ENCODE results near the gene KLHL13.
"Not testable (repeated sequence)": the region's sequence is repeated elsewhere in the genome, so short reads cannot be mapped to it uniquely, and the experiment has no call there.

Gene KLHL13

GRCh38 chrX:117990438-117990837, 126.2 kb downstream of the KLHL13 start:
- no peak for DNase-seq

DNA sequence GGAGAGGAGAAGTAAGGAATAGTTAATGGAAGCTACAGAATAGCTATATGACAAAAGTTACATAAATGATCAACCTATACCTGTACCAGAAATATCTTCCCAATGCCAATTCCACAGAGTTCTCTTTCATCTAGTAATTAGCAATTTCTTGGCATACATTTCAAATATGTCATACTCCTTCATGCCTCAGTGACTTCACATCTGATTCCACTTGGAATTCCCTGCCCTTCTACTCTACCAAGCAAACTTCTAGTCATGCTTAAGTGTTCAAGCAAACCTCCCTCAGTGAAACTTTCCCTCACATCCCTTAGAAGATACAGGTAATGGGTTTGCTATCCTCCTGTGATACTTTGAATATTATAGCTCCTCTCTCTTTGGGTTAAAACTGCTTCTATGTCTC, 127.1 kb downstream of the KLHL13 start:
- DNase-seq: no peak

DNA sequence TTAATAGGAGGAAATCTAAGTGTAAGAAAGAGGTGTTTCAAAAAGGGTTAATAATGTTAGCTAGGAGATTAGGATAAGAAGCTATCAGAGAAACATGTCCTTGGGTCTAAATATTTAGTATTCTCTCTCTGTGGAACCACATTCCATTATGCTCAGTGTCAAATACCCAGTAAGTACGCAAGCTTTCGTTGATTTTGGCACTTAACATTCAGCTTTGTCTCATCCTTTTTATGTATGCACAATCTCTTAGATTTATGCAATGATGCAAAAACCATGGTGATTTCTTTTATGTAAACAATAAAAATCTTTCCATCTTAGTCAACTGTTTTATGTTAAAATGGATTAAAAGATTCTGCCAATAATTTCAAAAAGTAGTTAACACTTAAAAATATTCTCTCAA, 129.2 kb downstream of the KLHL13 start:
- DNase-seq: no peak

- DNase-seq: no peak
Observed at GRCh38 chrX:117985241-117985640, 131.4 kb downstream of the KLHL13 start.

- DNase-seq: no peak
Observed at GRCh38 chrX:117982694-117983392, 133.8 kb downstream of the KLHL13 start.

- no peak for DNase-seq
Observed at GRCh38 chrX:117978402-117978801, 138.2 kb downstream of the KLHL13 start.

- no peak for DNase-seq
Observed at GRCh38 chrX:117977526-117977925, 139.1 kb downstream of the KLHL13 start.

- no peak for DNase-seq
Observed at GRCh38 chrX:117973110-117973807, 143.4 kb downstream of the KLHL13 start.

DNA sequence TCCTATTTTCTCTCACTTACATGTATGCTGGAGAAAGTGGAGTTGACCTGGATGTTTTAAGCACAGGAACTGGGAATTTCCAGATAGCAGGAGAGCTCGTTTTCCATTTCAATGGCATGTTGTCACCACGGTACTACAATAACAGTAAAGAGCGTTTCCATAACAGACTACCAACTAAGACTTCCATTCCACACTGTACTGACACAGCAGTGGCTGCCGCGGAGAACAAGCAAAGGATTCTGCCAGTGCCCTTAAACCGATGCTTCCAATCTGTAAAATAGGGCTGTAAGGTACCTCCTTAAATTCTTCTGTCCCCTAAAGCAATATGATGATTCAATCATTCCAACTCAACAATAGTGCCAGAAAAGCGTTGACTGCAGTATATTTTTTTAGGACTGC, 143.9 kb downstream of the KLHL13 start:
- DNase-seq: no peak

DNA sequence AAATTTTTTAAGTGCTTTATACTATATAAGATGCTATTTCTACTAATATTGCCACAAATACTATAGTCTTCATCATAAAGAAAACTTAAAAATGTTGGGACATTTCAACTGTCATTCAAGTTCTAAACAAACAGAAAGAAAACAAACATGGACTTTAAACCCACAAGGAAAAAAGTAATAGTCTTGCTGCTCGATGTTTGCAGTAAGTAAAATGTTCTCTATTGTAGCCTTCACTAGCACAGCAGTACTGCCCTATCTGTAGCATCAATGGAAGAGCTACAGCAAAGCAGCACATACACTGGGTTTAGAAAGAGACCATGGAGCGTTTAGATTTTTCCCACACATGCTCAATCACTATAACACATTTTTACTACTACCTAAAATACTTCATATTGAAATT, 146.8 kb downstream of the KLHL13 start:
- DNase-seq: no peak

- DNase-seq: no peak
Observed at GRCh38 chrX:117969328-117969727, 147.3 kb downstream of the KLHL13 start.

GRCh38 chrX:117959045-117959444, 157.6 kb downstream of the KLHL13 start:
- DNase-seq: no peak

- no peak for DNase-seq
Observed at GRCh38 chrX:117957128-117957527, 159.5 kb downstream of the KLHL13 start.

DNA sequence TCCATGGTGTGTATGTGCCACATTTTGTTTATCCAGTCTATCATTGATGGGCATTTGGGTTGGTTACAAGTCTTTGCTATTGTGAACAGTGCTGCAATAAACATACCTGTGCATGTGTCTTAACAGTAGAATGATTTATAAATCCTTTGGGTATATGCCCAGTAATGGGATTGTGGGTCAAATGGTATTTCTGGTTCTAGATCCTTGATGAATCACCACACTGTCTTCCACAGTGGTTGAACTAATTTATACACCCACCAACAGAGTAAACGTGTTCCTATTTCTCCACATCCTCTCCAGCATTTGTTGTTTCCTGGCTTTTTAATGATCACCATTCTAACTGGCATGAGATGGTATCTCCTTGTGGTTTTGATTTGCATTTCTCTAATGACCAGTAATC, 177.3 kb downstream of the KLHL13 start:
- DNase-seq: not testable (repeated sequence)

DNA sequence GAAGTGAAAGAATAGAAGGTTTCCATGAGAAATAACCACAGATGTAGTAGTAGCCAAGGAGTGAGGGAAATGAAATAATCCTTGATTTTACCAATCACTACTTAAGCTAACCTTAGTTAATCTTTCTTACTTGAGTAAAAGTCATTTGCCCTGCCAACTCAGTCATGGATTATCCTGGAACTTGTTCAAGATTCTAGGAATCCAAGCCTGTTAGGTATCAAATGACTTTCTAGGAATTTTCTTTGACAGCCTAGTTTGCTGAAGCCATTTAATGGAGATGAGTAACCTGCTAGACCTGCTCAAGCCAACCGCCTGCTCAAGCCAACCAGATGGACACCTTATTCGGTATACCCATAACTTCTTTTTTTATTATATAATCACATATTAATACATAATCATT, 180.5 kb downstream of the KLHL13 start:
- no peak for DNase-seq

- not testable (repeated sequence) for DNase-seq
Observed at GRCh38 chrX:117930116-117930515, 186.5 kb downstream of the KLHL13 start.

- DNase-seq: no peak
Observed at GRCh38 chrX:117919755-117920154, 196.9 kb downstream of the KLHL13 start.

- peak; percentile 6 for DNase-seq
Observed at GRCh38 chrX:117910216-117910615, 206.4 kb downstream of the KLHL13 start.

DNA sequence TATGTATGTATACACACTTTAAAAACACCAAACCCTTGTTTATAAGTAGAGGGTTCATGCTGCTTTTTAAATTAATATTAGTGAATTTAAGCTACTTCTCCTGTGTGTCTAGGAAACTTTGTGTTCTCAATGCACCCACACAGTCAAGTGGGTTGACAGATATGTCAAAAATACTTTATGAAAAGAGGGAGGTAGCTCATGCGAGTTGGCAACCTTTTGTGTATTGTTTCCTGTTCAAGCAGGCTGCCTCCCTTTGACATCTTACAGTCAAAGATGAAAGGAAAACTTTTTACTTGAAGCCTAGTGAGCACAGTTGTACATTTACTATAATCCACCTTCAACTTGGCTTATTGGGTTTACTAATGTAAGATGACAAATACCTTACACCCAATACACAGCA, 218.4 kb downstream of the KLHL13 start:
- no peak for DNase-seq

- no peak for DNase-seq
Observed at GRCh38 chrX:117895418-117895817, 221.2 kb downstream of the KLHL13 start.

DNA sequence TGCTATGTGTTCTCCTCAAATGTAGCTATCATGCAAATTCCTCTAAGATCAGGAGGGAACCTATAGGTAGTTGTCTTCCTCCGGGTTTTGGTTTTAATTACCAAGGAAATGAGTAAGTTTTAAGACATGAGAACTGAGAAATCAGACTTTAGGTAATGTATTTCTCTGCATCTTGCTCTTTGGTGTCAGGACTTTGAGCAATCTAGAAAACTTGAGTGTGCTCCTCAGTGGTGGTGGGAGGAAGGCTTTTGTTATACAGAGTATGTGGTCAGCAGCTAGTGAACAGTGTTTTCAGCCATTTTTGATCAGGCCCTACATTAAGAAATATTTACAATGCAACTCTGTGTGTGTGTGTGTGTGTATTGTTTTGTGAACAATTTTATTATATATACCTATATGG, 224.1 kb downstream of the KLHL13 start:
- DNase-seq: no peak

GRCh38 chrX:117871796-117872195, 244.8 kb downstream of the KLHL13 start:
- DNase-seq: no peak

DNA sequence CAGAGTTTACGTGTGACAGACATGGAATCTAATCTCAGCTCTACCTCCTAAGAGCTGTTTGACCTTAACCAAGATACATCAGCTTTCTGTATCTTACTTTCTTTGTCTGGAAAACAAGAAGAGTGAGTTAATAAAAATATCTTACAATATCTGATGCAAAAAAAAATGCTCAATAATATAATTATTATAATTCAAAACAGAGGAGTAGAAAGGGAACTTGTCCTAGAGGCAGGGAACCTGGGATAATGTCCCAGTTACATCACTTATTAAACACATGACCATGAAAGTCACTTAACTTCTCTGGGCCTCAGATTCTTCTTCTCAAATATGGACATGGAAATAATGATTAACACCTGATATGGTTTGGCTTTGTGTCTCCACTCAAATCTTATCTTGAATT, 256.1 kb downstream of the KLHL13 start:
- no peak for DNase-seq

- no peak for DNase-seq
Observed at GRCh38 chrX:117854806-117855205, 261.8 kb downstream of the KLHL13 start.

GRCh38 chrX:117851025-117851424, 265.6 kb downstream of the KLHL13 start:
- no peak for DNase-seq
